Esophagus muscularis mucosa (tissue), 4 donors: ENCODE data around the gene MATN1.

Experiments used
- EP300 ChIP-seq: sonication (generic); formaldehyde crosslinking; IDR thresholded peaks from one replicate; pipeline ENCODE4 v1.6.1; 2017; ENCODE audit warnings: antibody characterized with exemption
- POLR2A ChIP-seq: fragments of 450-650 bp; IDR thresholded peaks from one replicate; pipeline ENCODE4 v1.6.1; 2017; ENCODE audit warnings: antibody characterized with exemption, moderate library complexity, mild to moderate bottlenecking, low read depth
- POLR2AphosphoS5 ChIP-seq, 2 donors: sonication (generic); formaldehyde crosslinking; IDR thresholded peaks; one replicate each; pipeline ENCODE4 v1.6.1; 2017; ENCODE audit warnings: antibody characterized with exemption in 2 of 2
- TF ChIP-seq, protein P1 (sequence below), 3 experiments: fragments of 200-600 bp in 2 of 3; fragments of 450-650 bp in 1 of 3; sonication (generic) in 2 of 3; IDR thresholded peaks; one replicate each; pipeline ENCODE4 v1.5.1; 2017 to 2019; ENCODE audit warnings: antibody characterized with exemption in 3 of 3, mild to moderate bottlenecking in 2 of 3, moderate library complexity in 1 of 3

GRCh38 chr1:30739601-30740000 is 16.2 kb upstream of the MATN1 start:
- TF ChIP-seq, protein P1, sequence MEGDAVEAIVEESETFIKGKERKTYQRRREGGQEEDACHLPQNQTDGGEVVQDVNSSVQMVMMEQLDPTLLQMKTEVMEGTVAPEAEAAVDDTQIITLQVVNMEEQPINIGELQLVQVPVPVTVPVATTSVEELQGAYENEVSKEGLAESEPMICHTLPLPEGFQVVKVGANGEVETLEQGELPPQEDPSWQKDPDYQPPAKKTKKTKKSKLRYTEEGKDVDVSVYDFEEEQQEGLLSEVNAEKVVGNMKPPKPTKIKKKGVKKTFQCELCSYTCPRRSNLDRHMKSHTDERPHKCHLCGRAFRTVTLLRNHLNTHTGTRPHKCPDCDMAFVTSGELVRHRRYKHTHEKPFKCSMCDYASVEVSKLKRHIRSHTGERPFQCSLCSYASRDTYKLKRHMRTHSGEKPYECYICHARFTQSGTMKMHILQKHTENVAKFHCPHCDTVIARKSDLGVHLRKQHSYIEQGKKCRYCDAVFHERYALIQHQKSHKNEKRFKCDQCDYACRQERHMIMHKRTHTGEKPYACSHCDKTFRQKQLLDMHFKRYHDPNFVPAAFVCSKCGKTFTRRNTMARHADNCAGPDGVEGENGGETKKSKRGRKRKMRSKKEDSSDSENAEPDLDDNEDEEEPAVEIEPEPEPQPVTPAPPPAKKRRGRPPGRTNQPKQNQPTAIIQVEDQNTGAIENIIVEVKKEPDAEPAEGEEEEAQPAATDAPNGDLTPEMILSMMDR (IDR thresholded peaks at IDR 0.05): no peak
- TF ChIP-seq POLR2AphosphoS5 (IDR thresholded peaks at IDR 0.05): no peak
- TF ChIP-seq POLR2A: no peak
- TF ChIP-seq EP300: no peak
